Uterus (tissue), 4 donors: ENCODE measurements around the gene PLIN3. TPM values are rescaled to one million over a fixed set of nuclear protein-coding genes. Genes with fewer than 3 reads are reported as not detected.
"Not testable (repeated sequence)": the region's sequence is repeated elsewhere in the genome, so short reads cannot be mapped to it uniquely, and the experiment has no call there.

Source experiments
- DNase-seq, 2 donors: peaks; one replicate each; pipeline ENCODE4 v3.0.0-alpha.2; 2019 to 2020
- H3K27ac ChIP-seq, 2 donors: fragments of 200-600 bp; sonication (generic); 1 replicate in 1 of 2; 2 replicates in 1 of 2; pipeline ENCODE4 v1.5.1; 2016 to 2018
- H3K27me3 ChIP-seq, 2 donors: fragments of 200-600 bp; sonication (generic); one replicate each; pipeline ENCODE4 v1.5.1; 2018 to 2019; ENCODE audit warnings: control low read depth in 1 of 2
- H3K36me3 ChIP-seq, 2 donors: fragments of 200-600 bp; sonication (generic); one replicate each; pipeline ENCODE4 v1.5.1; 2019; ENCODE audit warnings: control low read depth in 1 of 2
- H3K4me1 ChIP-seq, 2 donors: fragments of 200-600 bp; sonication (generic); one replicate each; pipeline ENCODE4 v1.5.1; 2018 to 2019; ENCODE audit warnings: control low read depth in 1 of 2
- H3K4me3 ChIP-seq, 2 donors: fragments of 200-600 bp; sonication (generic); 1 replicate in 1 of 2; 2 replicates in 1 of 2; pipeline ENCODE4 v1.5.1; 2018 to 2019; ENCODE audit warnings: mild to moderate bottlenecking in 1 of 2
- H3K9me3 ChIP-seq, 2 donors: fragments of 200-600 bp; sonication (generic); one replicate each; pipeline ENCODE4 v1.5.1; 2019; ENCODE audit warnings: control low read depth in 1 of 2
- POLR2A ChIP-seq, 2 donors: fragments of 450-650 bp; IDR thresholded peaks; one replicate each; pipeline ENCODE4 v1.6.1; 2016; ENCODE audit warnings: antibody characterized with exemption in 2 of 2, mild to moderate bottlenecking in 1 of 2, moderate library complexity in 1 of 2
- intact Hi-C: fragments of 100-400 bp; cut with DNase I; formaldehyde crosslinking; loops from one replicate; pipeline ENCODE4 v1.15.1; 2023; ENCODE audit warnings: low total_unique reads
- total RNA-seq, 4 donors: library from RNA; depleted of rRNA in 3 of 4; stranded (reverse); fragments of >200 nt in 3 of 4; gene quantifications; one replicate each; pipeline versions ENCODE4 v1.1.0 to v1.2.4, GENCODE V29; 2014 to 2023
- TF ChIP-seq, protein P1 (sequence below), 4 experiments: fragments of 200-600 bp in 2 of 4; fragments of 450-650 bp in 2 of 4; sonication (generic) in 2 of 4; IDR thresholded peaks; one replicate each; pipeline ENCODE4 v1.5.1; 2016 to 2019; ENCODE audit warnings: antibody characterized with exemption in 4 of 4, mild to moderate bottlenecking in 2 of 4, moderate library complexity in 1 of 4
- donor health status: DM: yes; HTN: yes; CAD: no.

PLIN3 gene
- total RNA-seq, 4 donors from 2014 or later: 18.7 to 60.8 (median 27.9) TPM

DNA sequence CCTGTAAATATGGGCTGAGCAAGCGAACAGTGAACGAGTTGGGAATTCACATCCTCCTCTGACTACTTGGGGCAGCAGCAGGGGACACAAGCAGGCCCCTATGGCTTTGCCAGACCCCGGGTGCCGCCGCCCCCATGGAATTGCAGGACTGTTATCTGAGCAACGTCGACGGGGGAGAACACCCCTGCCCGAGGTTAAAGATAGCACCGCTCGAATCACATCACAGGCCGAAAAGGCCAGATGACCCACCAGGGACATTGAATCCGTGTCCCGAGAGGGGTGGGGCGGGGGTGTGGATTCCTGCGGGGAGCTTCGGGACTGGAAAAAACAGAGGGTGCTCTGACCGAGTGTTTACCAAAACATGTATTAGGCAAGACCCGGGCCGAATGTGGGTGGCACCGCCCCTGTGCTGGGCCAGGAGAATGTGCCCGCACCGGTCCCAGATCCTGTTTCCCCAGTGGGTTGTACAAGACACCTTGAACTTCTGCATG is 66.8 kb downstream of the PLIN3 start:
- Histone ChIP-seq H3K4me3 (no peak overlapping the region), H3K36me3 (no peaks in the 10 kb centered on the region), H3K27me3 (no peaks in the 10 kb centered on the region), H3K9me3 (no peaks in the 10 kb centered on the region), H3K27ac (no peak overlapping the region), H3K4me1 (no peaks in the 10 kb centered on the region)
- no peak for DNase-seq
- intact Hi-C loops: no loop called here
- no peak for TF ChIP-seq POLR2A (IDR thresholded peaks at IDR 0.05)
- TF ChIP-seq, protein P1, sequence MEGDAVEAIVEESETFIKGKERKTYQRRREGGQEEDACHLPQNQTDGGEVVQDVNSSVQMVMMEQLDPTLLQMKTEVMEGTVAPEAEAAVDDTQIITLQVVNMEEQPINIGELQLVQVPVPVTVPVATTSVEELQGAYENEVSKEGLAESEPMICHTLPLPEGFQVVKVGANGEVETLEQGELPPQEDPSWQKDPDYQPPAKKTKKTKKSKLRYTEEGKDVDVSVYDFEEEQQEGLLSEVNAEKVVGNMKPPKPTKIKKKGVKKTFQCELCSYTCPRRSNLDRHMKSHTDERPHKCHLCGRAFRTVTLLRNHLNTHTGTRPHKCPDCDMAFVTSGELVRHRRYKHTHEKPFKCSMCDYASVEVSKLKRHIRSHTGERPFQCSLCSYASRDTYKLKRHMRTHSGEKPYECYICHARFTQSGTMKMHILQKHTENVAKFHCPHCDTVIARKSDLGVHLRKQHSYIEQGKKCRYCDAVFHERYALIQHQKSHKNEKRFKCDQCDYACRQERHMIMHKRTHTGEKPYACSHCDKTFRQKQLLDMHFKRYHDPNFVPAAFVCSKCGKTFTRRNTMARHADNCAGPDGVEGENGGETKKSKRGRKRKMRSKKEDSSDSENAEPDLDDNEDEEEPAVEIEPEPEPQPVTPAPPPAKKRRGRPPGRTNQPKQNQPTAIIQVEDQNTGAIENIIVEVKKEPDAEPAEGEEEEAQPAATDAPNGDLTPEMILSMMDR (IDR thresholded peaks at IDR 0.05): no peak

- Histone ChIP-seq H3K36me3 (no peaks in the 10 kb centered on the region), H3K9me3 (no peaks in the 10 kb centered on the region), H3K27ac (no peak overlapping the region), H3K4me1 (peaks cover 0 to 15% of the 10 kb centered on the region in 2 donors), H3K27me3 (no peaks in the 10 kb centered on the region), H3K4me3 (no peak overlapping the region)
- intact Hi-C loops: no loop called here
- TF ChIP-seq, protein P1 (IDR thresholded peaks at IDR 0.05): no peak
- no peak for TF ChIP-seq POLR2A (IDR thresholded peaks at IDR 0.05)
- no peak for DNase-seq
Observed at GRCh38 chr19:4795400-4795799, 72.1 kb downstream of the PLIN3 start.

- Histone ChIP-seq H3K36me3 (no peaks in the 10 kb centered on the region), H3K27ac (no peak overlapping the region), H3K4me1 (peaks cover 0 to 15% of the 10 kb centered on the region in 2 donors), H3K27me3 (no peaks in the 10 kb centered on the region), H3K4me3 (no peak overlapping the region), H3K9me3 (no peaks in the 10 kb centered on the region)
- no peak for DNase-seq
- intact Hi-C loops: no loop called here
- TF ChIP-seq, protein P1 (IDR thresholded peaks at IDR 0.05): no peak
- no peak for TF ChIP-seq POLR2A (IDR thresholded peaks at IDR 0.05)
Observed at GRCh38 chr19:4794971-4795370, 72.5 kb downstream of the PLIN3 start.

DNA sequence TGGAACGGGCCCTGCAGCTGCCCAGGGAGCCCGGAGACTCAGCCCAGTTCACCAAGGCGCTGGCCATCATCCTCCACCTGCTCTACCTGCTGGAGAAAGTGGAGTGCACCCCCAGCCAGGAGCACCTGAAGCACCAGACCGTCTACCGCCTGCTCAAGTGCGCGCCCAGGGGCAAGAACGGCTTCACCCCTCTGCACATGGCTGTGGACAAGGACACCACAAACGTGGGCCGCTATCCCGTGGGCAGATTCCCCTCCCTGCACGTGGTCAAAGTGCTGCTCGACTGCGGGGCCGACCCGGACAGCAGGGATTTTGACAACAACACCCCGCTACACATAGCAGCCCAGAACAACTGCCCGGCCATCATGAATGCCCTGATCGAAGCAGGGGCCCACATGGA is 74.2 kb downstream of the PLIN3 start:
- DNase-seq, H3K27me3 ChIP-seq, intact Hi-C loops, H3K27ac ChIP-seq, H3K9me3 ChIP-seq, H3K36me3 ChIP-seq, H3K4me3 ChIP-seq: not testable (repeated sequence)
- peaks cover 0 to 15% of the 10 kb centered on the region in 2 donors for H3K4me1 ChIP-seq

- DNase-seq, H3K9me3 ChIP-seq, intact Hi-C loops, H3K36me3 ChIP-seq, H3K27me3 ChIP-seq, H3K27ac ChIP-seq: not testable (repeated sequence)
- Histone ChIP-seq H3K4me1 (peaks cover 0 to 15% of the 10 kb centered on the region in 2 donors), H3K4me3 (peak overlapping the region in 1 of 2 donors; percentile 95)
Observed at GRCh38 chr19:4792866-4793195, 74.6 kb downstream of the PLIN3 start.

DNA sequence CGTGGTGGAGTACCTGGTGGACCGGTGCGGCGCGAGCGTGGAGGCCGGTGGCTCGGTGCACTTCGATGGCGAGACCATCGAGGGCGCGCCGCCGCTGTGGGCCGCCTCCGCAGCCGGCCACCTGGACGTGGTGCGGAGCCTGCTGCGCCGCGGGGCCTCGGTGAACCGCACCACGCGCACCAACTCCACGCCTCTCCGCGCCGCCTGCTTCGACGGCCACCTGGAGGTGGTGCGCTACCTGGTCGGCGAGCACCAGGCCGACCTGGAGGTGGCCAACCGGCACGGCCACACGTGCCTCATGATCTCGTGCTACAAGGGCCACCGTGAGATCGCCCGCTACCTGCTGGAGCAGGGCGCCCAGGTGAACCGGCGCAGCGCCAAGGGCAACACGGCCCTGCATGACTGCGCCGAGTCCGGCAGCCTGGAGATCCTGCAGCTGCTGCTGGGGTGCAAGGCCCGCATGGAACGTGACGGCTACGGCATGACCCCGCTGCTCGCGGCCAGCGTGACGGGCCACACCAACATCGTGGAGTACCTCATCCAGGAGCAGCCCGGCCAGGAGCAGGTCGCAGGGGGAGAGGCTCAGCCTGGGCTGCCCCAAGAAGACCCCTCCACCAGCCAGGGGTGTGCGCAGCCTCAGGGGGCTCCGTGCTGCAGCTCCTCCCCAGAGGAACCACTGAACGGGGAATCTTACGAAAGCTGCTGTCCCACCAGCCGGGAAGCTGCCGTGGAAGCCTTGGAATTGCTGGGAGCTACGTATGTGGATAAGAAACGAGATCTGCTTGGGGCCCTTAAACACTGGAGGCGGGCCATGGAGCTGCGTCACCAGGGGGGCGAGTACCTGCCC is 75.2 kb downstream of the PLIN3 start:
- DNase-seq, H3K9me3 ChIP-seq, intact Hi-C loops, H3K36me3 ChIP-seq, H3K27me3 ChIP-seq: not testable (repeated sequence)
- Histone ChIP-seq H3K4me1 (peaks cover 0 to 15% of the 10 kb centered on the region in 2 donors), H3K27ac (peak overlapping the region; percentile 86 to 96), H3K4me3 (peak overlapping the region; percentile 83 to 95)
